Liver (tissue), 9 donors: ENCODE measurements around the gene PARP9. TPM values are rescaled to one million over a fixed set of nuclear protein-coding genes. Genes with fewer than 3 reads are reported as not detected.
A peak's percentile ranks its signal among the peaks of the same experiment; 100 is the strongest.

ENCODE experiments used
- DNase-seq: peaks from one replicate; pipeline ENCODE4 v3.0.0-alpha.2; 2017; ENCODE audit warnings: low spot score
- H3K27ac ChIP-seq, 2 donors: one replicate each; pipeline ENCODE4 v1.7.0; 2013; ENCODE audit warnings: inconsistent platforms in 2 of 2, low read length in 2 of 2, control low read depth in 1 of 2, low read depth in 1 of 2, mild to moderate bottlenecking in 1 of 2
- H3K27me3 ChIP-seq, 4 donors: one replicate each; pipeline versions ENCODE4 v1.6.1 to v1.7.0; 2013; ENCODE audit warnings: low read length in 3 of 4, inconsistent platforms in 1 of 4, mild to moderate bottlenecking in 1 of 4, moderate library complexity in 1 of 4; ENCODE audit not compliant: control insufficient read depth in 4 of 4, insufficient read depth in 4 of 4
- H3K36me3 ChIP-seq, 4 donors: one replicate each; pipeline versions ENCODE4 v1.6.1 to v1.7.0; 2013; ENCODE audit warnings: low read length in 3 of 4, mild to moderate bottlenecking in 3 of 4, low read depth in 1 of 4, moderate library complexity in 1 of 4; ENCODE audit not compliant: control insufficient read depth in 4 of 4, insufficient read depth in 3 of 4
- H3K4me1 ChIP-seq, 4 donors: one replicate each; pipeline versions ENCODE4 v1.6.1 to v1.7.0; 2013; ENCODE audit warnings: low read length in 3 of 4, mild to moderate bottlenecking in 3 of 4, moderate library complexity in 1 of 4; ENCODE audit not compliant: control insufficient read depth in 4 of 4, insufficient read depth in 4 of 4
- H3K4me3 ChIP-seq, 3 donors: one replicate each; pipeline versions ENCODE4 v1.6.1 to v1.7.0; 2013; ENCODE audit warnings: low read length in 3 of 3, control low read depth in 1 of 3, low read depth in 1 of 3, mild to moderate bottlenecking in 1 of 3
- H3K9ac ChIP-seq, 2 donors: one replicate each; pipeline ENCODE4 v1.7.0; 2013; ENCODE audit warnings: low read length in 2 of 2, mild to moderate bottlenecking in 2 of 2, moderate library complexity in 2 of 2, control low read depth in 1 of 2, low read depth in 1 of 2
- H3K9me3 ChIP-seq, 4 donors: one replicate each; pipeline versions ENCODE4 v1.6.1 to v1.7.0; 2013; ENCODE audit warnings: low read length in 3 of 4; ENCODE audit not compliant: control insufficient read depth in 4 of 4
- ATF3 ChIP-seq: IDR thresholded peaks from 2 replicates; pipeline ENCODE4 v1.6.1; 2016; ENCODE audit warnings: antibody characterized with exemption
- CTCF ChIP-seq: fragments of 150-350 bp; IDR thresholded peaks from 2 replicates; pipeline ENCODE4 v1.5.1; 2017; ENCODE audit warnings: improper control_type of control experiment, low read depth, low read length; ENCODE audit not compliant: missing input control
- EGR1 ChIP-seq, 2 donors: IDR thresholded peaks; 2 replicates each; pipeline ENCODE4 v1.6.1; 2016 to 2018; ENCODE audit warnings: antibody characterized with exemption in 2 of 2, low read depth in 2 of 2
- FOXA1 ChIP-seq: IDR thresholded peaks from 2 replicates; pipeline ENCODE4 v1.6.1; 2016; ENCODE audit warnings: antibody characterized with exemption
- FOXA2 ChIP-seq: IDR thresholded peaks from 2 replicates; pipeline ENCODE4 v1.6.1; 2016; ENCODE audit warnings: antibody characterized with exemption
- GABPA ChIP-seq, 2 donors: IDR thresholded peaks in 1 of 2; conservative IDR thresholded peaks in 1 of 2; 2 replicates each; pipeline ENCODE4 v1.6.1; 2016; ENCODE audit warnings: antibody characterized with exemption in 2 of 2, mild to moderate bottlenecking in 1 of 2, moderate library complexity in 1 of 2
- HNF4A ChIP-seq, 2 donors: conservative IDR thresholded peaks; 2 replicates each; pipeline ENCODE4 v1.6.1; 2016; ENCODE audit warnings: antibody characterized with exemption in 2 of 2, mild to moderate bottlenecking in 2 of 2
- JUND ChIP-seq, 2 donors: IDR thresholded peaks; 2 replicates each; pipeline ENCODE4 v1.6.1; 2016; ENCODE audit warnings: antibody characterized with exemption in 2 of 2
- MAX ChIP-seq: IDR thresholded peaks from 2 replicates; pipeline ENCODE4 v1.6.1; 2016; ENCODE audit warnings: antibody characterized with exemption
- NR2F2 ChIP-seq: IDR thresholded peaks from 2 replicates; pipeline ENCODE4 v1.6.1; 2016; ENCODE audit warnings: antibody characterized with exemption
- RAD21 ChIP-seq, 2 donors: IDR thresholded peaks; 2 replicates each; pipeline ENCODE4 v1.6.1; 2016; ENCODE audit warnings: antibody characterized with exemption in 2 of 2, mild to moderate bottlenecking in 2 of 2
- REST ChIP-seq: IDR thresholded peaks from 2 replicates; pipeline ENCODE4 v1.6.1; 2016; ENCODE audit warnings: antibody characterized with exemption, mild to moderate bottlenecking
- RXRA ChIP-seq, 2 donors: IDR thresholded peaks; 2 replicates each; pipeline ENCODE4 v1.6.1; 2017 to 2018; ENCODE audit warnings: antibody characterized with exemption in 2 of 2, mild to moderate bottlenecking in 1 of 2
- SP1 ChIP-seq: IDR thresholded peaks from 2 replicates; pipeline ENCODE4 v1.6.1; 2018; ENCODE audit warnings: antibody characterized with exemption, mild to moderate bottlenecking
- TAF1 ChIP-seq: conservative IDR thresholded peaks from 2 replicates; pipeline ENCODE4 v1.6.1; 2016; ENCODE audit warnings: antibody characterized with exemption, mild to moderate bottlenecking
- YY1 ChIP-seq: IDR thresholded peaks from 2 replicates; pipeline ENCODE4 v1.6.1; 2016; ENCODE audit warnings: antibody characterized with exemption, mild to moderate bottlenecking
- WGBS: extraction: QIAGEN DNeasy Blood & Tissue Kit; methylation state at CpG from one replicate; pipeline ENCODE4 v1.1.7; 2013; 5-methylcytosine and 5-hydroxymethylcytosine counted together
- polyA plus RNA-seq, 2 donors: library from polyadenylated mRNA; stranded (reverse) in 1 of 2; unstranded in 1 of 2; fragments of 200-250 nt in 1 of 2; fragments of >200 nt in 1 of 2; fragmentation: Nextera tagmentation in 1 of 2; extraction: Ambion mirVana in 1 of 2; gene quantifications; one replicate each; pipeline versions ENCODE4 v1.2.1 to v1.2.3, GENCODE V29; 2013 to 2015
- total RNA-seq, 2 donors: library from RNA; depleted of rRNA; stranded (reverse); fragments of >200 nt; gene quantifications; one replicate each; pipeline ENCODE4 v1.2.3, GENCODE V29; 2014
- donor health status: healthy.
- donor health status: healthy.
- donor health status: healthy.
- donor health status: healthy.
- donor health status: healthy.

PARP9 gene
- total and polyA plus RNA-seq, 4 donors, result 34.8 to 74.0 (median 48.9) TPM

GRCh38 chr3:122555275-122556071, 8.6 kb downstream of the PARP9 start:
- H3K9me3 ChIP-seq, result no peaks in the 10 kb centered on the region
- 93% methylated on average over 6 of the region's 6 CpGs for WGBS
- H3K4me1 ChIP-seq, result peaks cover 0 to 29% (median 10%) of the 10 kb centered on the region in 4 donors
- no peaks in the 10 kb centered on the region for H3K27me3 ChIP-seq
- H3K27ac ChIP-seq, result no peak overlapping the region
- no peak for TF ChIP-seq CTCF
- no peak for TF ChIP-seq HNF4A (conservative IDR thresholded peaks at IDR 0.05)
- TF ChIP-seq RAD21 (IDR thresholded peaks at IDR 0.05), result no peak
- no peak for TF ChIP-seq RXRA (IDR thresholded peaks at IDR 0.05)
- TF ChIP-seq REST, result no peak
- H3K36me3 ChIP-seq, result peaks cover 14 to 56% (median 54%) of the 10 kb centered on the region in 4 donors
- H3K9ac ChIP-seq, result no peak overlapping the region
- H3K4me3 ChIP-seq, result no peak overlapping the region
- no peak for DNase-seq

- H3K4me1 ChIP-seq, result peaks cover 0 to 19% (median 9%) of the 10 kb centered on the region in 4 donors
- peaks cover 25 to 68% (median 60%) of the 10 kb centered on the region in 4 donors for H3K36me3 ChIP-seq
- H3K27me3 ChIP-seq, result no peaks in the 10 kb centered on the region
- WGBS, result 24% methylated on average over 3 of the region's 3 CpGs
- peak overlapping the region in 1 of 2 donors; percentile 15 for H3K27ac ChIP-seq
- no peak overlapping the region for H3K4me3 ChIP-seq
- no peaks in the 10 kb centered on the region for H3K9me3 ChIP-seq
- no peak for DNase-seq
- TF ChIP-seq FOXA2 (peak; percentile 67), RXRA (IDR thresholded peaks at IDR 0.05) (peak in 1 of 2 donors; percentile 12), JUND (IDR thresholded peaks at IDR 0.05) (no peak), MAX (no peak), EGR1 (IDR thresholded peaks at IDR 0.05; ENCODE audit: low read depth in 2 of 2) (no peak), FOXA1 (no peak), RAD21 (IDR thresholded peaks at IDR 0.05) (peak; percentile 14 to 55), TAF1 (no peak), SP1 (no peak), REST (no peak), ATF3 (no peak), GABPA (IDR thresholded peaks at IDR 0.05 in 1 of 2, conservative IDR thresholded peaks at IDR 0.05 in 1 of 2) (no peak), YY1 (no peak), NR2F2 (no peak)
- H3K9ac ChIP-seq, result no peak overlapping the region
Observed at GRCh38 chr3:122553171-122553570, 10.9 kb downstream of the PARP9 start.
